Measurements from ENCODE around the gene MAP2.

Gene MAP2

DNA sequence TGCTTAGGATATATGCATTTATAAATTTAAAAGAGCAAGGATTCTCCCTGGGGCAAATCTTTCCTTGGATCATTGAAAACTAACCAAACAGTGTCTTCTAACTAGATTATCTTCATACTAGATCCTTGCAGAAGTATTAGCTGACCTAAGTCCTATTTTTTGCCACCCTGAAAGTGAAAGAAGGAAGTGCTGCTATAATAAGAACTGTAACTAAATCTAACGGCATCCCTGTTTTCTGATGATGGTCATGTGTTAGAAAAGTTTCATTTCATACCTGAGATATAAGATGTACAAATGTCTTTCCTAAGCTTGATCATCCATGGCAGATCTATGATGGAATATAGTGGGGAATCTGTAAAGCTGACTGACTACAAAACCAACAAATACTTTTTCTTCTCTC is 102.7 kb downstream of the MAP2 start:
- H3K4me3 ChIP-seq (ENCODE audit: low read depth, low read length): no peak overlapping the region

DNA sequence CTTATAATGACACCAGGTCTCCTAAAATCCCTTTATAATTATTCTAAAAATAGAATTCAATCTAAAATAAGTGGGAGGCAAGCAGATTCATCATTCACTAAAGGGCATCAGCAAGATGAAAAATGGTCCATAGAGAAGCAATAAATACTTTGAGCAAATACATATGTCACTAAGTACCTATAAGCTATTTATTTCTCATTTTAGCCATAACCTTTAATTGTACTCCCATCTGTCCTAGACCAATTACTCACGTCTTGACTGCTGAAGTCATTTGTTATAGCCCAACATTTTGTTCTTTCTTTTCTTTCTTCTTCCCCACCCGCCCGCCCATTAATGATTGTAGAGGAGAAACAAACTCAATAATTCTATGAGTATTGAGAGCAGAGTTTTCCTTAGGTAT is 105.7 kb downstream of the MAP2 start:
- no peak overlapping the region for H3K4me3 ChIP-seq (ENCODE audit: low read depth, low read length)

DNA sequence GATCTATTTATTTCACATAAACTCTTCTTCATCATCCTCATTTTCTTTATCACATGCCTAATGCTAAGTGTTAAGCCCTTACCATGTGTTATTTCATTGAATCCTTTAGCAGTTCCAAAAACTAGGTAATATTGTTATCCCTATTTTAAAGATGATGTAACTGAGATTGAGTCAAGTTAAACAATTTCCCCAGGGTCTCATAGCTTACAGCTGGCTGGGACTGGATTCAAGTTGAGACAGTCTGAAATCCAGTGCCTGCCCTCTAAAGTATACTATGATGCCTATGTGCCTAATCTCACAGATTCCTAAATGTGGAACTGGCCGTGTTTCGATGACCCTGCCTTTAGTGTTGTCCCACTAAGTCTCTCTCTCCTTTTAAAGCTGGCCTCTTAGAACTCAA is 108.5 kb downstream of the MAP2 start:
- no peak overlapping the region for H3K4me3 ChIP-seq (ENCODE audit: low read depth, low read length)

DNA sequence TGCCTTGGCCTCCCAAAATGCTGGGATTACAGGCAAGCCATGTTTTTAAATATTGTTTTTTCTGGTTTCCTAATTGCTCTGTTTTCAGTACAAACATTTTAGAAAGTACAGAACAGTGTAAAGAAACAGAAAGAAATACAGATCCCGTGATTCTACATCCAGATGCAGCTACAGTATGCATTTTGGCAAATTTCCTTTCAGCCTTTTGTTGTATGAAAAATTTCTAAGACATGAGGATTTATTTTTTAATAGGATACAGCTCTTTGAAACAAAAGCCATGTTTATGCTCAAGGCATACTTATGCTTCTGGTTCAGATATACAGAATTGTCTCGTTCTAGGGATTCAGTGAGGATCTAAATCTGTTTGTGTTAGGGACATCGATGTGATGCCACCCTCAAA is 109.5 kb downstream of the MAP2 start:
- no peak overlapping the region for H3K4me3 ChIP-seq (ENCODE audit: low read depth, low read length)

DNA sequence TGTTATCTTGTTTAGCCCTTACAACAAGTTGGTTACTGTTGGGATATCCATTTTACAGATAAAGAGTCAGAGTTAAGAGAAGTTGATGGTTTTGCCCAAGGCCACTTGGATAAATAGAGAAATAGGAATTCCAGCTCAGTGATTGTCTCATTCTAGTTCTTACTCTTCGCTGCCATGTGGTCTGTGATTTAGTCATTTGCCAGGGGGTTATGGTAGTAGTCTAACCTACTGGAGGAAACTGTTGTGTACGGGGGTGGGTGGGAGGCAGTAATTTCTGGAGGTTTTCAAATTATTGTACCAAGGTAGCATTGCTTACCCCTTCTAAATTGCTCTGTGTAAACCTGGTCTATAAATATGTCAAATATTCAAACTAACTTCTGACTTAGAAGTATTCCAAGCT is 110.4 kb downstream of the MAP2 start:
- no peak overlapping the region for H3K4me3 ChIP-seq (ENCODE audit: low read depth, low read length)

DNA sequence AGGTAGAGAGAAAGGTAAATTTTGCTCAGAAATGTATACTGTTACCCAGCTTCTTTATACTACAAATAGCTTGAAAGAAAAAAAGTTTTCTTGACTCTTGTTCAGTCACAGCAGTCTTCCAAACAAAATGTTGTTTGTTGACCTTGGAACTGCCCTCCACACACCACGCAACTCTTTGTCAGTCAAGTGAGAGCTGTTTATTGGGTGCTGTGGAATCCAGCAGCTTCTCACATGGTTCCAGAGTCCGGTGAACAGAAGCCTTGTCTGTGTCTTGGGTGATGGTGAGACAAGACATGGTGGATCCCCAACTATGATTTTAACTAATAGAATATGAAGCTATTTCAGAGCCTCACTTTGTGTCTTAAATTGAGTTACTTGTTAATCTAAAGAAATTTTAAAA is 112.5 kb downstream of the MAP2 start:
- no peak overlapping the region for H3K4me3 ChIP-seq (ENCODE audit: low read depth, low read length)

DNA sequence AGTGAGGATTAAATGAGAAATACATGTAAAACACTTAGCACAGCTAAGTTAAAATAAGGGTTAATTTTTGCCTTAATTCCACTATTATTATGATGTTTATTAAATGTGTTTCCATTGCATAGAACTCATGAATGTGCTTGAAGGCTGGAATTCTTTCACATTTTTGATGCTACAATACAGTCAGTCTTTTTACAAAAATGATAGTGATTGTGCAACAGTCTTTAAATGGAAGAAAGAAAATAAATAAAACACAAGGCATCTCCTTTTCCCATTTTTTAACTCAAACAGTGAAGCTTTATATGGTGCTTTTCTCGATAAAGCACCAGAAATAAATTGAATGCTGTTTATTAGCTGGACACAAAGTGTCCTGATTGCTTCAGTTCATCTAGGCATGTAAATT is 123.9 kb downstream of the MAP2 start:
- no peak overlapping the region for H3K4me3 ChIP-seq (ENCODE audit: low read depth, low read length)

DNA sequence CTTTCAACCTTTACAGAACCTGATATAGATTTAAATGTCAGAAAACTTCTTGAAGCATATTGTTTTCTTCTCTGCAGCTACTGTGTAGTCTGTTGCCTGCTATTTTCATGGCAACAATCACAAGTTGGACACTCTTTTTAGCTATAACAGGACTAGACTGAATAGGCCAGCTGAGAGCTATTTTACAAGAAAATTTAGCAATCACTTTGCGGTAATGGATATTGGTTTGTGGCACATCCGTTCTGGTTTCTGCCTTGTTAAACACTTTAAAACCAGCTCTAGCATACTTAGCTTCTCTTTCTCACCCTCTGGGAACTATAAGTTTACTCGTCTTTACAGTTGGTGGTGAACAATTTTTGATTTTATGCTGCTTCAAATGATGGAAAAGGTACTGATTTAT is 125.7 kb downstream of the MAP2 start:
- no peak overlapping the region for H3K4me3 ChIP-seq (ENCODE audit: low read depth, low read length)

DNA sequence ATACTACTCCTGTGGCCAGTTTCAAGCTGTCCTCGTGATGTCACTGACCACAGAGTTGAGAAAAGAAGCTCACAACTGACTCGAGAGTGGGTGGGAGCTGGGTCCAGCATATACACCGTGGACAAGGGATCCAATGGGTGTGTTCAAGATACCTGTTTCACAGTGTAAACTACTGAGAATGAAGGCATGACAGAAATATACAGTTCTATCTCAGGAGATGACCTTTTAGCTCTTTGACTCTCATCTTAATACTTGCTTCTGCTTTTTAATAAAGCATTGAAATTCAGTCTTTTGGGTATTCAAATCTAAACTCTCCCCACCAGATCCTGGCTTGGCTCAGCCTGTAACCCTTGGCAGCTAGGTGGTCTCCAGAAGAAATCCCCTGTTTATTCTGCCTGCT is 130.1 kb downstream of the MAP2 start:
- no peak overlapping the region for H3K4me3 ChIP-seq (ENCODE audit: low read depth, low read length)

DNA sequence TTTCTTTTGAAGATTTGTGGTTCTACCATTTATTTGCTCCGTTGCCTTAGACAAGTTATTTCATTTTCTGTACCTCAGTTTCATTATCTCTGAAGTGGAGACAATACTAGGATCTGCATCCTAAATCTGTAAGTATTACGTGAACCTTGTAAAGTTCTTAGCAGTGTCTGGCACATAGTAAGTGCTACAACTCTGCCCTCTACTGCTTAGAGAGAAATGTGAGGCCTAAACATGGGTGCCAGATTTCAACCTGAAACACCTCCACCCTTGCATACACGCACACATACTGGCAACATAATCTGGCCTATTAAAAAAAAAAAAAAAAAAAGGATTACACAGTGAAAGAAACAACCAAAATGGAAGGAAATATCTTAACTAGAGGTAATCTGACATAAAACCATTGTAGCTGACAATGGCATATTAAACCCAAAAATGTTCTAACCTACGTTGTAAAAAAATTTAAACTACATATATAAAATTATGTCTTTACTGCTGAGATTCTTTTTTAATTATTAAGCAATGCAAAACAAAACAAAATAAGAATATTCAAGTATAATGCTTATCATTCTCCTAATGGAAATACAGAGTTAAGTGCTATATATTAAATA is 132.6 kb downstream of the MAP2 start:
- no peak overlapping the region for H3K4me3 ChIP-seq (ENCODE audit: low read depth, low read length)

DNA sequence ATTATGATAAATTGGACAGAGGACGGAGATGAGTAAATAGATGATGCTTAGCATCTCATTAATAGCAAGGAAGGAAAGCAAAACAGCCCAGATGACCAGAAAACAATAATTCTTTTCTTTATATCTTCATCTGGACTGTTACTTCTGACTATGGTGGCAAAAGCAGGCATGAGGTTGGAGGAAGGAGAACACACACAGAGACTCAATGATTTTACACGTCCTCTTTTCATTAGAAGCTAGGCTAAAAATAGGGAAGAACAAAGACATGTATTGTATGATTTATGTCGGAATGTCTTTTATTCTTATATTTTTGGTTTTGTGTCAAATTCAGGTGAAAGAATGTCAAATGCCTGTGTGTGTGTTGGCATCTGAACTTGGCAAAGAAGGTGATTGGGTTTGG is 137.1 kb downstream of the MAP2 start:
- H3K4me3 ChIP-seq (ENCODE audit: low read depth, low read length): no peak overlapping the region

DNA sequence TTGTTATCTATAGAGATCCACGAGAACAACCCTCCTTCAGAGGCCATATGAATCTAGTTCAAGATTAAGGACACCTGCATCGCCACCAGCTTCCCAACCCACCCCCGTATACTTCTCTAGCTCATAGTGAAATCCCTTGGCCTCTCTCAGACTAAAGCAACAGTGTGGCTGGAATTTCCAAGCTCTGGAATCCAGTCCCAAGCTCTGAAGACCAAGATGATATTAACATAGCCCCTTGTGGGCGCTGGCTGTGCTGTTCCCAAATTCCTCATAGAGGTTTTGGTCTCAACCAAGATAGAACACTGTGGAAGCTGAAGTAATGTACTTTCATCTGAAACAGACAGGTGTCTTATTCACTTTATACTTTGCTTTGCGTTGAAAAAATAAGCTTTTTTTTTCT is 139.6 kb downstream of the MAP2 start:
- no peak overlapping the region for H3K4me3 ChIP-seq (ENCODE audit: low read depth, low read length)

DNA sequence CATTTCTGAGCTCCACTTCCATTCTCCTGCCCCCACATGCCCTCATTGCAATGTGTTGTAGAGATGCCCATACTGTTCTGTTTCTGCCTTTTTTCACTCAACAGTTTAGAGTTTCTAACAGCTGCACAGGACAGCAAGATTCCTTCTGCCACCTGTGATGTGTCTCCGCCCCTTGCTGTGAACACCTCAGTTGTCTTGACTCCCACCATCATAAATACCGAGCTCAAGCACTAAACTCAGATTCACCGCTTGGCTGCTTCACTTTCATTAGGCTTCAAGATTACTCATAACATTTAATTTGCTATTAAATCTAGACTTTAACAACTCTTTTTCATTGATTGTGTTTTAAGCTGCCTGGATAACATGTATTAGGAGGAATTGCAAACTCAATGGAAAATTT is 141.0 kb downstream of the MAP2 start:
- no peak overlapping the region for H3K4me3 ChIP-seq (ENCODE audit: low read depth, low read length)

DNA sequence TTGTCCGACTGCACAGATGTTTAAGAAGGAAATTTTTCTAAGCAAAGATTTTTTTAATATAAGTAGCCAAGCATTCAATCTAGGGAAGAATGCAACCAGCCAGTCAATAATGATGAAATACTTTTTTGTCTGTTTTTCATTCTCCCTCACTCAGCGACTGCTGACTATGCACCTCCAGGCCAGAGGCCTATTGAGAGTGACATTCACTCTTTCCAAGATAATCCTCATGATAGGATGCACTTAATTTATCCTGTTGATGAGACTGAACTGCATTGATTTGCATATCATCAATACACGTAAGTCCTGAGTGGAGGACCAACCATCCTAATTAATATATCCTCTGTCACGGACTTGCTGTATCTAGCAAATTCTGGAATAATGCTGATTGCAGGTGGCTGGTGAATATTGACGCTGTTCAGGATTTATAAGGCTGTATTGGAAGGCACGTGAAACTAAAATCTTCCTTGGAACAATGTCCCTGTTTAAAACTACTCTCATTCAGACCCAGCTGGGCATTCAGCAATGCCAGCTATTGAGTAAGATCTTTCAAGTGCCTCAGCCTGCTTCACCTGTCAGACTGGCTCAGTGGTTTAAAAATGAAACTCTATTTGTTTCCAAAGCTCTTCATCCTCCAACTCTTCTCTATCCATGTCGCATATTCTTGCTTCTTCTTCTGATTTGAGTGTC is 142.2 kb downstream of the MAP2 start:
- H3K4me3 ChIP-seq (ENCODE audit: low read depth, low read length): no peak overlapping the region

DNA sequence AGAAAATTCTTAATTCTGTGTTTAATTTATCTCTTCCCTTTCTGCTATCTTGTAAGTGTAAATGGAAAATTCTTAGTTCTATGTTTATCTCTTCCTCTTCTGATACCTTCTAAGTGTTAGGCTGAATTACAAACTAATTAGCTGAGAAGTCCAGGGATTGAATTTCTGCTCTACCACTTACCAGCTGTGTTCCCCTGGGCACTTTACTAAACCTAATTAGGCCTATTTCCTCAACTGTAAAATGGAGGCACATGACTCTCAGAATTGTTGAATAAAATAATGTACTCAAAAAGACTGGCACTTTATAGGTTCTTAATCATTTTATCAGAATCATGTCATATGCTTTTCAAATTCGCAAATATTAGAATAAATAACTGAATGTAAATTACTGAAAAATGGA is 146.3 kb downstream of the MAP2 start:
- H3K4me3 ChIP-seq (ENCODE audit: low read depth, low read length): no peak overlapping the region

DNA sequence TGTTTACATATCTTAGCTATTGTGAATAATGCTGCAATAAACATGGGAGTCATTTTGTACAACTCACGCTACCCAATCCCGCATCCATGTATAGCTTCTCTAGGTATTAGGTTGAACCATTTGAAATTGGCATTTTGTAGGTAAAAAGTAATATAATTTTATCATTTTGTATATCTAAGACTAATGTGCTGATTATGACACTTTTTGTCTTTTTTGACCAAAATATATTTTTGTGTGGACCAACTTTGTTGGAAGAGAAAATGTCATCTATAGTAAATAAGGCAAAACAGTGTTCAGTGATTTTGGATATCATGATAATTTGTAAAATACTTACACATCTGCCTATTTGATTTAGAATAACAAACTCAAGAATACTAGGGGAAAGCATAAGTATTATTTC is 150.7 kb downstream of the MAP2 start:
- no peak overlapping the region for H3K4me3 ChIP-seq (ENCODE audit: low read depth, low read length)

DNA sequence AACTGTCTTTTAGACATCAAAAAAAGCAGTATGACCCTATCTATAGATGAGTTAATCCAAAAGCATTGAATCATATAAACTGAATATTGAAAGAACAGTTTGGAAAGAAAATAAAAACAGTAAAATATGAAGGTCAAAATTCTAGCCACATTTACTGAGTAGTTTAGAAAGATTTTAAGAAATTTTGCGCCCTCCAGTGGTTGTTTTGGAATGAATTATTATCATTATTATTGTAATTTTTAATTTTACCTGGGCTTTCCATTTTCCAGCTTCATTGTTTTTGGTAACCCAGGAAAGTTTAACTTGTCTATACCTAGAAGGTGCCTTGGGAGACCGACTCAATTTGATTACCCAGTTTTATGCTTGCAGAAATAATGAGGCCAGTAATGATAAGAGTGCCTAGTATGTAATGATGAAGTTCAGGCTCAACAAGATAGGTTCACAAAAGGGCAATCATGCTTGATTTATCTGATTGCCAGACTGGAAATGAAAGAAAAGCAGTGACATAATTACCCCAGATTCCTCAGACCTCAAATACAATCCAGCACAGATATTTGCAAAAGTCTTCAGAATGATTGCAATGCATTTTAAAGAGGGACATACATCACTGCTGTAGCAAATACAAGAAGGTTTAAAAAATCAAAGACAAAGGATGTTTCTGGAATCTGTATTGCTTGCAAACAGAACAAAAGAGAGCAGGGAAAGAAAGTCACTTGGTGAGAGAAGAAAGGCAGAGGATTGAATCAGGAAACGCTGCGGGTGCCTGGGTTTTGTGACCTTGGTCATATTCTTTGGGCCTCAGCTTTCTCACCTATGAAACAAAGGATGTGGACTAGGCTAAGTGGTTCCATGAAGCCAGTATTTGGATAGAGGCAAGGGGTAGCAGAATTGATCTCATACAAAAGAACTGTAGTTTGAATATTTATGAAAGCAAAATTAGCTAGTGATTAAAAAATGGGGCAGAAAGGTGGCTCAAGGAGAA is 153.8 kb downstream of the MAP2 start:
- H3K4me3 ChIP-seq (ENCODE audit: low read depth, low read length): no peak overlapping the region

DNA sequence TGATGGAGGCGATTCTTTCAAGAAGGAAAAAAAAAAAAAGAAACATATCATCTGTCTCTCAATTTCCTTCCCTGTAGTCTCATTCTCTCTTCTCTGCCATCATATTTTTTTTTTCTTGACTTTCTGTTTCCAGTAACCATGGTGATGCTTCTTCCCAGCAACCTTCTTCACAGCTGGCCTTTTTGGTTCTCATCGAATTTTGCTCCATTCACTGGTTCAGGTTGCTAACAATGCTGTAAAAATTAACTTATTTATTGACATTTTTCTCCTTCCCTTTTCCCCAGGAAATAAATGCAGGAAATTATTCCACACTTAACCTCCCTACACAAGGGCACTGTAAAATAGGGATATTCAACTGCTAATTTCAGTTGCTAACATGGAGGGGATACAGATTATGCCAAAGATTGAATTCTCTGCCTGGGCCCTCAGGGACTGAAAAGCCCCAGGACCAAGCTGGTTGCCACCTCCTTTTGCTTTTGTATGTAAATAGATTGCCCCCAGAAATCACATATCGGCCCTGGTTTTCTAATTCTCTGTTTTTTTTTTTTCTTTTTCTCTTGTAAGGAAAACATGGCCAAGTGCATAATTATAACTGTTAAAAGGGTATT is 154.7 kb downstream of the MAP2 start:
- no peak overlapping the region for H3K4me3 ChIP-seq (ENCODE audit: low read depth, low read length)

DNA sequence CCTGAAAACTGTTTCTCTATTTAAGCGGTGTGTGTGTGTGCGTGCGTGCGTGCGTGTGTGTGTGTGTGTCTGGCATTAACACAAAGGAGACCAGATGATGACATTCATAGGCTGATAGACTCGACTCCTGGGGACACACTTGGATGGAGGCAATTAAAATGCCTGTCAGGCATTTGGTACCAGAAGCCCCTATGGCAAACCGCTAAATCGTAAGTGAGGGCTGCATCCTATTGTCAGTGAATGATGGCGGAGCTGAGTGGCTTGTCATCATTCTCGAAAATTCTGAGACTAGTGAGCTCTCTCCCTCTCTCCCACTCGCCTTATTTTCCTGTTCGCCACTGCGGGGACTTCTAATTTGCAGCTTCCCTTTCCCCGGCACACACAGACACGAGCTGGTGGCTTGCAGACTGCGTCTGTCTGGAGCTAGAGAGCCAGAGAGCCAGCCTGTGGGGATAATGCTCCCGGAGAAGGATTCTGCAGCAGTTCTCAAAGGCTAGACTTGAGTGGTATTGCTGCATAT is 155.4 kb downstream of the MAP2 start:
- no peak overlapping the region for H3K4me3 ChIP-seq (ENCODE audit: low read depth, low read length)

DNA sequence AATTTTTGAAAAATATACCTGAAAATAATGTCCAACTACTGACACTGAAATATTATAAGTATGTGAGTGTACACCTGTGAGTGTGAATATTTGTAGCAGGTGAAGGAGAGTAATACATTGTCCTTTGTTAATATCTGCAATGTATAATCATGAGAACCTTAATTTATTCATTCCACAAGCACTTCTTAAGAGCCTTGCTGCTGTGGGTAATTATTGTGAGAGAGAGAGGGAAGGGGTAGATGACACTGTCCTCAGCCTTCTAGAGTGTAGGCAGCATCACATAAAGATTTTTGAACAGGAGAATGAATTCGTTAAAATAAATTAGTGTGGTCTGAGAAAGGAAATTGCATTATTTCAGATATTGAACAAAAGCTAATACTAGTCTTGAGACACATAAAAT is 157.2 kb downstream of the MAP2 start:
- no peak overlapping the region for H3K4me3 ChIP-seq (ENCODE audit: low read depth, low read length)

DNA sequence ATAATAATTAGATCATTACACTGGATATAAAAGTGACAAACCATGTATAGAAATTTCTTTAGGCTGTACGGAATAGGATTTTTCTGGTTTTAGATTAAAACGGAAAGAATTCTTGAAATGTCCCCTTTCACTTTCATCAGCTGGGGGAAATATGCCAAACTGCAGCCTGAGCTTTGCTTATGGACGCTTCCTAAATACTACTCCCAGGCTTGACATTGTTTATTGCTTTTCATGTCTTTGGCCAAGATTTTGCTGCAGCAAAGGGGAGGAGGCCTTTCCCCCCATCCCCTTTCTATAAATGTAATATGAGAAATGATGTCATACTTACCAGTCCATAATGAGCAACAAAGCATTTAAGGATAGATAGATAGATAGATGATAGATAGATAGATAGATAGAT is 158.4 kb downstream of the MAP2 start:
- no peak overlapping the region for H3K4me3 ChIP-seq (ENCODE audit: low read depth, low read length)

Data from iPS-11a (cell line).